T-helper 2 cell treated with Interferon-gamma antibody and Interleukin-4, amounts not matched to agents 5 μg/mL and 100 μg/mL, for 36 hours (primary cell): ENCODE measurements around the gene FBXW12.
"Not testable (repeated sequence)": the region's sequence is repeated elsewhere in the genome, so short reads cannot be mapped to it uniquely, and the experiment has no call there.

Experiments
- DNase-seq: peaks from one replicate; pipeline ENCODE4 v3.0.0; 2021; ENCODE audit warnings: low spot score
- H3K27ac Mint-ChIP-seq: one replicate; pipeline ENCODE4 v1.8.0; 2021; ENCODE audit warnings: mild to moderate bottlenecking, mixed read lengths
- H3K27me3 Mint-ChIP-seq: one replicate; pipeline ENCODE4 v1.8.0; 2021; ENCODE audit warnings: low read depth, mixed read lengths
- H3K36me3 Mint-ChIP-seq: one replicate; pipeline ENCODE4 v1.8.0; 2021; ENCODE audit warnings: low read depth, mixed read lengths
- H3K4me1 Mint-ChIP-seq: one replicate; pipeline ENCODE4 v1.8.0; 2021; ENCODE audit warnings: low read depth, mixed read lengths
- H3K4me3 Mint-ChIP-seq: one replicate; pipeline ENCODE4 v1.8.0; 2022; ENCODE audit warnings: mild to moderate bottlenecking, moderate library complexity, mixed read lengths
- H3K9me3 Mint-ChIP-seq: one replicate; pipeline ENCODE4 v1.8.0; 2021; ENCODE audit warnings: mixed read lengths

FBXW12 gene, protein sequence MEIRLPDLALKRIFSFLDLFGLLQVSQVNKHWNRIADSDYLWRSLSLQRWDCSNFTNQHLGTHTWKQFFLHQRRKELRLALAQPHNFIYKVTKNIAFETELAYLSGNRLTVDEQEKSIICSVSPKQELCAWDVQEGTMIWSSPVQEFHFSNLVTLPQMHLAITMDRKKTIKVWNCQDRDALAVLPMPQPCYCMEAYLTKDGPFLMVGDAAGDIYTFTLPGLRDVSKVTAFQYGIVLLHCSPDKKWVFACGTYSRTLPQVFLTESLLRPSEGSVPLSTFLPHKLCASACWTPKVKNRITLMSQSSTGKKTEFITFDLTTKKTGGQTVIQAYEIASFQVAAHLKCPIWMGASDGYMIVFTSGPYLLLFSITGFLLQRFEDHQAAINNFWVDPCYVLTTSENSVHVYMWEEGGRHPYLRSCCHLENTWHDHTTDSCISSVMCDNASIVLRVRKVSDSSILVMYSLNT

DNA sequence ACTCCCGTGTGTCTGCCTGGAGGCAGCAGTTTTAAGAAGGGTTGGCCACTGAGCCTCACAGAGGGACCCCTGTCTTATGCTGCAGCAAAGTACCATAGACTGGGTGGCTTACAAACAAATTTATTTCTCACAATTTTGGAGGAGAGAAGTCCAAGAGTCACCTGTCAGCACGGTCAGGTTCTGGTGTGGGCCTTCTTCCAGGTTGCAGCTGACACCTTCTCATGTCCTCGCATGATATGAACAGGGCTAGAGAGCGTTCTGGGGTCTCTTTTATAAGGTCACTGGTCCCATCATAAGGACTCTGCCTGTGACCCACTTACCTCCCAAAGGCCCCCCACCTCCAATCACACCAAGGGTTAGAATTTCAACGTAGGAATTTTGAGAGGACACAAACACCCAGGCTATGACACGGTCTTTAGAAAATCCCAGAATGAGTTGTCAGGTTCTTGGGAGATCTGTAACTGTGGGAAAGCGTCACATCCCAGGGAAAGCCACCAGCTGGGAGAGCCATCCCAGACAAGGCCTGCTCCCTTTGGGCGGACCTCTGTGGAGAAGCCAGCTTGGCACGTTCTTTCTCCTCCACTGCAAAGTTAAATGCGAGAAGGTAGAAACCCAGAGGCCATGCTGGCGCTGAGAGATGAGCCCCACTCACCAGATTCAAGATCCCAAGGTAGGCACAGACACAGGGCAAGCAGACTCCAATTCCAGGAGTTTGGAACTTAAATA, at the start of gene FBXW12:
Gene FBXW12 (plus strand): TSS at position 569 of the 726 bp plus-strand sequence. CDS start 549 bp downstream, outside the sequence.
- H3K27ac Mint-ChIP-seq = no peak within 1 kb of the TSS

DNA sequence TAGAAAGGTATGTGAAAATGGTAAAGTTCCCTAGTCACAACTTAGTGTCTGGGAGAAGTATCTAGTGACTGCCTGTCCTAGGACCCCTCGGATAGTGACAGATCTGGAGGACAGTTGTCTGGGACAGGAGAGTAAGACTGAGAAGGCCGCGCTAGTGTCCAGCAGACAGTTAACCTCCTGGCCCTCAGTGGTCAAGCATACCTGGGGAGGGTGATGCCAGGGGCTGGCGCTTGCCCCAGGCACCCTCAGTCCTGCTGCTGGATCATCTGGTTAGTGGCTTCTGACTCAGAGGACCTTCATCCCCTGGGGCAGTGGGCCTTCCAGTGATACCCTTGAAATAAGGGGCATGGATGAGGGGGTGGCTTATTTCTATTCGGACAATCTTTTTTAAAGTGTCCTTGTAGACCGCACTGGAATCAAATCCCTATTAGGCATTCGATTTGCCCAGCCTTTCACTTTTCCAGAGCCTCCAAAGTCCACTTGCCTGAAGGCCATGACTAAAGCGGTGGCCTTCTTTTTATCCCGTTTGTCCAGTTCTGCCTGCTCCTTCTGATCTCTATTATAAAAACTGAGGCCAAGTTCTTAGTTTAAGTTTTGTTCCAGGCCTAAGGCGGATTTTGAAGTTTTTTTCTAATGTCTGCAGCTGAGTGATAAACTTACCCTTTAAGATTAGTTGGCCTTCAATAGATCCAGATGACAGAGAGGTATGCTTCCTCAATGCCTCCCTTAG, 40.1 kb upstream of the FBXW12 start:
- not testable (repeated sequence) for H3K36me3 Mint-ChIP-seq, H3K27ac Mint-ChIP-seq, H3K4me1 Mint-ChIP-seq, H3K9me3 Mint-ChIP-seq, H3K4me3 Mint-ChIP-seq, DNase-seq
- H3K27me3 Mint-ChIP-seq = peaks cover 28% of the 10 kb centered on the region

More for the DNA sequence above, at the start of gene FBXW12:
- Mint-ChIP-seq H3K36me3 (no peaks in the 10 kb centered on the region), H3K9me3 (no peaks in the 10 kb centered on the region), H3K4me1 (no peaks in the 10 kb centered on the region), H3K27me3 (peaks cover 3% of the 10 kb centered on the region), H3K4me3 (no peak within 1 kb of the TSS)
- DNase-seq = no peak

DNA sequence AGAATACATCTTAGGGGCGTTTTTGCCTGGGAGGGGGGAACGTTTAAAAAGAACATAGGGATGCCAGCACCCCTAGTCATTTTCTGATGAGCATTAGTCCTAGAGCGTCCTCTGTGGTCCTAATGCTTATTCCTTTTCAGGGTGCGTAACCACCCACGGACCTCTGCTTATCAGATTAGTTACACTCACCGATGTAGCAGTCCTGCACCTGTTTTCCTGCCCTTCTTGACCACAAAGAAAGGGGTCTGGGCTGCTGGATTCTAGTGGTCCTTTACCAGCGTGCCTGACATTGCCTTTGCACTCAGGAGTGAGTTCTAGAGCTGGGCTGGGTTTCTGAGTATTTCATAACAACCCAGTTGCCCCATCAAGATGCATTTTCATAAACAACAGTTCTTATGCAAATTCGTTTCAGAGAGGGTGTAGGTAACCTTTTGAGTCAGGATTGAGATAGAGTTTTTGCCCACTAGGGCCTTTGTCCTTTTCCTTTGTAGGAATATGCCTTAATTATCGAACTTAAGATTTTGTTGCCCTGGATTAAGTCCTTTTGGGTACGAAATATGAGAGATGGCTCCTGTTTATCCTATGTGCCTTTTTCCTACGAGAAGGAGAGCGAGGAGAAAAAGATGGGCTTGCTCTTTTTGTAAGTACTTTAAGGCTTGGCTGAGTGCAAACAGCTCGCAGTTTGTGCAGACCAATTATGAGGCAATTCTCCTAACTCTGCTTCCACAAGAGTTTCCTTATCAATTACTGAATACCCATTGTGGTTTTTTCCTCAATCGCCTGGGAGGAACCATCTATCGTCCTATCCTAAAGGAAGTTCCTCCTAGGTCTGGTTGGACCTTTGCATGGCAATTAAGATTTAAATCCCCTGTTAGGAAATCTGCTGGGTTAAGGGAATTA, 38.4 kb upstream of the FBXW12 start, which contains the start of gene SPINK8:
Gene SPINK8 (minus strand): TSS at position 316 of the 900 bp plus-strand sequence. CDS start 5,320 bp downstream, outside the sequence.
- H3K27me3 Mint-ChIP-seq = peaks cover 26% of the 10 kb centered on the region
- not testable (repeated sequence) for DNase-seq

DNA sequence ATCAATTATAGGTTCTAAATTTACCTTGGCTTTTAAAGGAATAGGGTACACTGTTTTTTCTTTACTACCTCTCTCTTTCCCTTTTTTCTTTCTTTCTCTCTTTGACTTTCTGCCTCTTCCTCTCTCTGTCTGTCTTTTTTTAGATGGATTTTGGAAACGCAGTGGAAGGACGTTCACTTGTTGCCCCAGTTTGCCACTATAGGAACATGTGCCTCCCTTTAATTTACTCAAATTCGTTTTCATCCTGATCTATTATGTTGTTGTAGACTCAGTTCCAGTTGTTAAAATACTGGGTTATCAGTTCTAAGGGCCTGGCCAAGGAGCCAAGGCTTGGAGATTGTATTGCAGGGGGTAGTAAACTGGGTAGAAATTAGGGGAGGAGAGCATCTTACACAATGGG, 37.4 kb upstream of the FBXW12 start:
- Mint-ChIP-seq H3K27ac (no peak overlapping the region), H3K36me3 (no peaks in the 10 kb centered on the region), H3K4me3 (no peak overlapping the region), H3K27me3 (peaks cover 22% of the 10 kb centered on the region), H3K4me1 (no peaks in the 10 kb centered on the region), H3K9me3 (no peaks in the 10 kb centered on the region)
- no peak for DNase-seq

More for the DNA sequence above, 38.4 kb upstream of the FBXW12 start, which contains the start of gene SPINK8:
- H3K36me3 Mint-ChIP-seq, H3K4me1 Mint-ChIP-seq, H3K4me3 Mint-ChIP-seq, H3K9me3 Mint-ChIP-seq, H3K27ac Mint-ChIP-seq: not testable (repeated sequence)

DNA sequence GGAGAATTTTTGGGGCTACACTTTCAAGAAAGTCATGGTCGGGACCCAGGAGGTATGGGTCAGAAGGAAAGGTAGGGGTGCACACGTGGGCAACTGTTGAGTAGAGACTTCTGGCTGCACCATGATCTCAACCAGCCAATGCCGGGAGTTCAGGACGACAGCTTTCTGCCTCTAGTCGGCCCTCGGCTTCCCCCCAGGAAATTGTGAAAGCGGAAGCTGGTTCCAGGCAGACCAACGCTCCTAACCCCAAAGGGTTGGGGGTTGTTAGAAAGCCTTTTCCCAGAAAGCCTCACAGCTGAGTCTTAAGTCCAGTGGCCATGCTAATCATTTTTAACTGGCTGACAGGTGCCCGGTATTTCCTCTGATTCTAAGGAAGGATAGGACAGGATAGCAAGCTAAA, 36.7 kb upstream of the FBXW12 start:
- not testable (repeated sequence) for H3K4me3 Mint-ChIP-seq, H3K36me3 Mint-ChIP-seq, H3K4me1 Mint-ChIP-seq, H3K27ac Mint-ChIP-seq, DNase-seq, H3K9me3 Mint-ChIP-seq
- H3K27me3 Mint-ChIP-seq = peaks cover 22% of the 10 kb centered on the region

DNA sequence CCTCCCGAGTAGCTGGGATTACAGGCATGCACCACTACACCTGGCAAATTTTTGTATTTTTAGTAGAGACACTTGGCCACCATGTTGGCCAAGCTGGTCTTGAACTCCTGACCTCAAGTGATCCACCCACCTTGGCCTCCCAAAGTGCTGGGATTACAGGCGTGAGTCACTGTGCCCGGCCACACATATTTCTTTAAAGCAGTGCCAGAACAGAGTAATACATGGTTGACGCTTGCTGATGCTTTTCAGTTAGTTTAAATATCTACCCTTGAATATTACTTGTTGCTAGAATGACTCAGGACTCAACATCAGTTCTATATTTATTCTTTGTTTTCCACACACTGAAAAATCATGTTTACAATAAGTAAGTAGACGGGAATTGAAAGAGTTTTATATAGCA, 34.5 kb upstream of the FBXW12 start:
- not testable (repeated sequence) for H3K36me3 Mint-ChIP-seq, H3K4me1 Mint-ChIP-seq, H3K27ac Mint-ChIP-seq, H3K9me3 Mint-ChIP-seq, H3K4me3 Mint-ChIP-seq, DNase-seq
- H3K27me3 Mint-ChIP-seq = peaks cover 22% of the 10 kb centered on the region

DNA sequence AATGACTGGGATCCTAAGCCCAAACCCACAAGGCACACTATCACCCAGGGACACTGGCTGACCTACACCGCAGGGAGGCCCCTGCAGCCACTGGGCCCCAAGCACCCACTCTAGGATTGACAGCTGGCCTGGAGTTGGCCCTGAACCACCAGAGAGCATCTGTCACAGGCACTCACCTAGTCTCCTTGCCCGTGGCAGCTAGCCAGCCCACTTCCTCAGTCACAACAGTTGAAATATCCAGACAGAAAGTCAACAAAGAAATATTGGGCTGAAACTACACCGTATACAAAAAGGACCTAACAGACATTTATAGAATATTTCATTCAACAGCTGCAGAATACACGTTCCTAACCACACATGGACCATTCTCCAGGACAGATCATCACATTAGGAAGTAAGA, 33.4 kb upstream of the FBXW12 start:
- H3K27me3 Mint-ChIP-seq = peaks cover 16% of the 10 kb centered on the region
- no peaks in the 10 kb centered on the region for H3K9me3 Mint-ChIP-seq
- no peak for DNase-seq
- no peaks in the 10 kb centered on the region for H3K4me1 Mint-ChIP-seq
- H3K27ac Mint-ChIP-seq = no peak overlapping the region
- no peaks in the 10 kb centered on the region for H3K36me3 Mint-ChIP-seq
- no peak overlapping the region for H3K4me3 Mint-ChIP-seq

DNA sequence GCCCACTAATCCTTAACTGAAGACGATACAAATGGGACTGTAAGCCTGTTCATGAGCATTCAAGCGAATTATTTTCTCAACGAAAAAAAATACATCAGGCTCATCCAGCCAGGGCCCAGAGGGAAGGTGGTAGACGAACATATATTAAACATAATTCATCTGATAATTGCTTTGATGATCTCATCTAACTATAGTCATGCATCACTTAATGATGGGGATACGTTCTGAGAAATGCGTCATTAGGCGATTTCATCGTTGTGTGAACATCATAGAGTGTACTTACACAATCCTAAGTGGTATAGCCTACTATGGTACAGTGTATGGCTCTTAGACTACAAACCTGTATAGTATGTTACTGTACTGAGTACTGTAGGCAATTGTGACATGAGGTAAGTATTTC, 28.6 kb upstream of the FBXW12 start:
- no peak overlapping the region for H3K27ac Mint-ChIP-seq
- no peaks in the 10 kb centered on the region for H3K9me3 Mint-ChIP-seq
- H3K27me3 Mint-ChIP-seq = peaks cover 14% of the 10 kb centered on the region
- no peak for DNase-seq
- no peak overlapping the region for H3K4me3 Mint-ChIP-seq
- no peaks in the 10 kb centered on the region for H3K36me3 Mint-ChIP-seq
- H3K4me1 Mint-ChIP-seq = no peaks in the 10 kb centered on the region

DNA sequence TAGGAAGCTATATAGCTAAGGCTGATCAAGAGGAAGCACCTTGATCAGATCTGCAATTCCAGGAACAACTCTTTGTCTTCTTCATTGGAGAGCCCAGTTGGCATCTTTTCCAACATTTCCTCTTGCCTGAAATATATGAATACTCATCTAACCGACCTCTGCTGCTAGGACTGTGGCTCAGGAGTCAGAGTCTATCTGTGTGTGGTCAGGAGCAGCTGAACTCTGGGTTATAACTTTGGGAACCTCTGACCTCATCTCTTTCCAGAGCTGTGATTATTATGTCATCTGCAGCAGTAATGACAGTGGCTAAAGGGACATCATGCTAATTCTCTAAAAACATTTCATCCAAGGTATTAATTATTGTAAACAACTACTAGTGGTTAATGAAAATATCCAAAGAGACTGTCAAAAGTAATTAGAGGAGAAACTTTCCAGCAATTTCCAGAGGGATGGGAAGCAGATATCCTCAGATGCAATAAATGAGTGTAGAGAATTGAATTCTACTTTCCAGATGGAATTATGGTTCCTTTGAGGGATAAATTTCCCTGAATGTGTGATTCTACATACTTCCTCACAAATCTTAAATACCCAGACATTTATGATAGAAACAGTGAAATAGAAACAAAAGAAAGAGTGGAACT, 27.0 kb upstream of the FBXW12 start:
- H3K4me3 Mint-ChIP-seq = no peak overlapping the region
- no peak overlapping the region for H3K27ac Mint-ChIP-seq
- no peak for DNase-seq
- H3K9me3 Mint-ChIP-seq = no peaks in the 10 kb centered on the region
- no peaks in the 10 kb centered on the region for H3K36me3 Mint-ChIP-seq
- H3K4me1 Mint-ChIP-seq = no peaks in the 10 kb centered on the region
- H3K27me3 Mint-ChIP-seq = peaks cover 19% of the 10 kb centered on the region

DNA sequence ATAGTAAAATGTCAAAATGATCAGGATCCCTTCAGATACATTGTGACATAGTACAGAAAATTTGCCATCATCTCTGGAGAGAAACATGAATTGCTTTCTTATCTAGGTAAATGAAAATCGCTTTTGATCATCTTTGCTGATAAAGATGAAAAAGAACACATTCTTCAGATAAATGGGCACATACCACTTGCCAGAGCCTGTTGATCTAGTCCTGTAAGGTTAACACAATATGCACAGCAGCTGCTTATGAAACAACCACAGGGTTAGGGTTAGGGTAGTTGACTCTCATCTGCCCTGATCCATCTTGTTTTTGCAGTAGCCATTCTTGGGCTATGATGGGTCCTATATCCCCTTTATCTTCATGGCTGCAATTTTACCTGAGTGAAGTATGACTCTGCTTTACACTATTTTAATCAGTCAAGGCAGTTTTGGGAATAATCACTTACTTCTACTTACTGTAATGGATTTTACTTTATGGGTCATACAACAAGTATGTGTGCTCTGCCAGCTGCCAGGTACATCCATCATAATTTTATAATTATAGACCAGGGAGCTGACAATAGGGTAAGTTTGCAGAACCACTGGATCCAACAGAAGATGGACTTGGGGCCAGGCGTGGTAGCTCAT, 26.0 kb upstream of the FBXW12 start:
- Mint-ChIP-seq H3K27me3 (peaks cover 19% of the 10 kb centered on the region), H3K9me3 (no peaks in the 10 kb centered on the region), H3K4me3 (no peak overlapping the region), H3K36me3 (no peaks in the 10 kb centered on the region), H3K4me1 (no peaks in the 10 kb centered on the region), H3K27ac (no peak overlapping the region)
- DNase-seq = no peak

DNA sequence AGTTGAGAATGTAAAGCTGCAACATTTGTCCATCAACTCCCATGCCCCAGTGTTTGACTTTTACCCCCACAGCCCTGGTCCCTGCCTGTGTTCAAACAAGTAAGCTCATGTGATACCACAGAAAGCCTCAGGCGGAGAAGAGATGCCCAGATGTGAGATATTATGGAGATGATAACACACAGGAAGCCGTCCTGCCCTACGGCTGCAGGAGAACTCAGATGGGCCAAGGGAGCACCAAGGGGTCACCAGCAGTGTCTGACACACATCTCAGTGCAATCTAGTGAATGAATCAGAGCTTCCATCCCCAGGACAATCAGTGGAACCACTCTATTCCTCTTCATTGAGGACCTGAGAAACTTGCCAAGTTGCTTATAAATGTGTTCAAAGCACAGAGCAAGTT, 24.5 kb upstream of the FBXW12 start:
- peaks cover 22% of the 10 kb centered on the region for H3K27me3 Mint-ChIP-seq
- H3K4me1 Mint-ChIP-seq = no peaks in the 10 kb centered on the region
- no peaks in the 10 kb centered on the region for H3K9me3 Mint-ChIP-seq
- H3K4me3 Mint-ChIP-seq = no peak overlapping the region
- DNase-seq = no peak
- no peaks in the 10 kb centered on the region for H3K36me3 Mint-ChIP-seq
- no peak overlapping the region for H3K27ac Mint-ChIP-seq

DNA sequence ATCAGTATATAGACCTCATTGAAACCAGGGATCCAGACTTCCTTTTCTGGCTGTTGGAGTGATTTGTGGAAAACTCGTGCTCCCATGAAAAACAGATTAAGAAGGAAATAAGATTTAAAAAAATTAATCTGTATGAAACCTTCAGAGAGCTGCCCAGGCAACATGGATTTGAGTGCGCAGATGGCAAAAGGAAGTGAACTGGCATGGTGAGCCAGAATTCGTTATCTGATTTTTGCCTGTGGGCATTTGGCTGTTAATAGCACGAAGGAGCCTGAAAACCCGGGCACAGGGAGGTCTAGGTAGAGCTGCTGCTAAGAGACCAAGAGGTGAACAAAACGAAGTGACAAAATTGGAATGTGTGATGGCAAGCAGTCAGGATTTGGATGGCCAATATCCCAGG, 19.5 kb upstream of the FBXW12 start:
- Mint-ChIP-seq H3K9me3 (peaks cover 3% of the 10 kb centered on the region), H3K4me1 (no peaks in the 10 kb centered on the region), H3K27me3 (peaks cover 14% of the 10 kb centered on the region), H3K4me3 (no peak overlapping the region), H3K36me3 (no peaks in the 10 kb centered on the region), H3K27ac (no peak overlapping the region)
- DNase-seq = no peak
